Stimulated activated CD8-positive, alpha-beta memory T cell treated with anti-CD3 and anti-CD28 coated beads, Interleukin-7, amount 100 ng/mL, for 24 hours (primary cell): ENCODE results near the gene FAM151B.

Experiments used
- DNase-seq: peaks from one replicate; pipeline ENCODE4 v3.0.0-alpha.2; 2020; ENCODE audit warnings: low read depth

The FAM151B gene

GRCh38 chr5:80590766-80591165, 102.9 kb downstream of the FAM151B start:
- DNase-seq, result no peak

GRCh38 chr5:80591352-80591751, 103.5 kb downstream of the FAM151B start:
- DNase-seq, result no peak

GRCh38 chr5:80592105-80592504, 104.2 kb downstream of the FAM151B start:
- no peak for DNase-seq
